HL-60 (cell line): ENCODE measurements around the gene CCND1.

Experiments used
- DNase-seq, 2 experiments: peaks; one replicate each; pipeline ENCODE4 v3.0.0-alpha.2; 2010 to 2020; ENCODE audit warnings: low read depth in 1 of 2, low spot score in 1 of 2
- H3K27ac ChIP-seq: fragments of 250-450 bp; sonication (Bioruptor Pico); replicated peaks from 2 replicates; pipeline ENCODE4 v1.5.1; 2020; ENCODE audit warnings: mild to moderate bottlenecking, moderate library complexity
- H3K27me3 ChIP-seq: fragments of 250-450 bp; sonication (Bioruptor Pico); 2 replicates; pipeline ENCODE4 v1.5.1; 2021; ENCODE audit warnings: mild to moderate bottlenecking, moderate library complexity; ENCODE audit not compliant: insufficient read depth, poor library complexity, severe bottlenecking
- H3K4me3 ChIP-seq: replicated peaks from 2 replicates; pipeline ENCODE4 v1.5.1; 2011; ENCODE audit warnings: mild to moderate bottlenecking, control low read depth, low read length; ENCODE audit not compliant: insufficient read depth
- CTCF ChIP-seq: IDR thresholded peaks from one replicate; pipeline ENCODE4 v1.5.1; 2011; ENCODE audit warnings: low read length, control low read depth, inconsistent platforms; ENCODE audit not compliant: insufficient read depth
- GABPA ChIP-seq: IDR thresholded peaks from 2 replicates; pipeline ENCODE4 v1.6.1; 2012; ENCODE audit warnings: low read depth
- POLR2AphosphoS5 ChIP-seq: IDR thresholded peaks from 2 replicates; pipeline ENCODE4 v1.6.1; 2012; ENCODE audit warnings: low read depth
- REST ChIP-seq: IDR thresholded peaks from 2 replicates; pipeline ENCODE4 v1.6.1; 2012; ENCODE audit warnings: low read depth; ENCODE audit not compliant: insufficient replicate concordance
- SPI1 ChIP-seq: IDR thresholded peaks from 2 replicates; pipeline ENCODE4 v1.6.1; 2012; ENCODE audit warnings: low read depth, mild to moderate bottlenecking, borderline replicate concordance

CCND1 gene

GRCh38 chr11:69674886-69675714, 34.1 kb downstream of the CCND1 start, which contains the start of gene LTO1:
TSS of gene LTO1 (minus strand) at chr11:69675353. CDS start at chr11:69675239, 114 bp downstream.
- H3K27ac ChIP-seq = peak within 1 kb of the TSS; percentile 92
- peak within 1 kb of the TSS; percentile 100 for H3K4me3 ChIP-seq
- TF ChIP-seq REST = peak; percentile 7
- TF ChIP-seq POLR2AphosphoS5 = peak; percentile 84; the same call in 1 of the 2 replicates
- no peak for TF ChIP-seq CTCF
- TF ChIP-seq SPI1 = no peak
- TF ChIP-seq GABPA = 0 out of 2 replicates have a peak, but pooled peaks have one; percentile 32
- no peaks in the 10 kb centered on the region for H3K27me3 ChIP-seq
- DNase-seq = peak; percentile 90 to 93

- Histone ChIP-seq H3K4me3 (no peak overlapping the region), H3K27me3 (no peaks in the 10 kb centered on the region), H3K27ac (no peak overlapping the region)
- DNase-seq = no peak
- TF ChIP-seq CTCF = no peak
- no peak for TF ChIP-seq POLR2AphosphoS5
- TF ChIP-seq SPI1 = no peak
- no peak for TF ChIP-seq REST
- no peak for TF ChIP-seq GABPA
Observed at GRCh38 chr11:69677749-69678148, 36.8 kb downstream of the CCND1 start.

- H3K4me3 ChIP-seq = no peak overlapping the region
- H3K27ac ChIP-seq = no peak overlapping the region
- H3K27me3 ChIP-seq = no peaks in the 10 kb centered on the region
- no peak for DNase-seq
- TF ChIP-seq SPI1 (no peak), GABPA (no peak), CTCF (no peak), POLR2AphosphoS5 (no peak), REST (no peak)
Observed at GRCh38 chr11:69680688-69681087, 39.7 kb downstream of the CCND1 start.
